ENCODE data around the gene PEG3.

The PEG3 gene

GRCh38 chr19:56806639-56807038 lies 33.9 kb downstream of the PEG3 start:
- Histone ChIP-seq H3K4me1 (ENCODE audit: insufficient read depth, low read length) (no peaks in the 10 kb centered on the region), H3K4me3 (ENCODE audit: low read length) (no peak overlapping the region), H3K9me3 (ENCODE audit: insufficient read depth, low read depth, low read length) (peaks cover 100% of the 10 kb centered on the region), H3K27ac (ENCODE audit: low read depth, low read length) (no peak overlapping the region), H3K27me3 (ENCODE audit: insufficient read depth, low read length) (no peaks in the 10 kb centered on the region), H3K36me3 (ENCODE audit: insufficient read depth, low read length) (no peaks in the 10 kb centered on the region), H3K9ac (ENCODE audit: low read depth, low read length) (no peak overlapping the region)
